ENCODE measurements around the gene HOXB3.
A peak's percentile ranks its signal among the peaks of the same experiment; 100 is the strongest.

Gene HOXB3

GRCh38 chr17:48558831-48559121 lies 31.3 kb downstream of the HOXB3 start:
- Histone ChIP-seq H3K36me3 (ENCODE audit: control insufficient read depth, insufficient read depth, low read length) (no peaks in the 10 kb centered on the region), H3K4me2 (ENCODE audit: low read length) (no peak overlapping the region), H4K5ac (ENCODE audit: low read length) (no peak overlapping the region), H3K79me2 (ENCODE audit: control insufficient read depth, insufficient read depth, low read length) (no peaks in the 10 kb centered on the region), H3K4me3 (ENCODE audit: low read length) (no peak overlapping the region), H3K23ac (ENCODE audit: low read length) (no peak overlapping the region), H4K8ac (ENCODE audit: low read depth, low read length) (no peak overlapping the region), H3K27ac (ENCODE audit: low read depth, low read length) (no peak overlapping the region), H3K18ac (ENCODE audit: low read length) (no peak overlapping the region), H3K4ac (ENCODE audit: low read depth, low read length) (no peak overlapping the region), H3K56ac (ENCODE audit: low read length) (no peak overlapping the region), H3K9ac (ENCODE audit: low read length) (no peak overlapping the region), H2BK15ac (replicated peaks; ENCODE audit: low read depth) (no peak overlapping the region), H3K27me3 (ENCODE audit: insufficient read depth, low read length, poor library complexity) (peaks cover 91% of the 10 kb centered on the region), H2BK5ac (ENCODE audit: low read length) (no peak overlapping the region), H2BK120ac (ENCODE audit: low read depth, low read length) (no peak overlapping the region), H3K4me1 (ENCODE audit: control insufficient read depth, low read depth, low read length) (no peaks in the 10 kb centered on the region), H2AK5ac (ENCODE audit: low read length) (no peak overlapping the region), H3K79me1 (ENCODE audit: low read length) (no peaks in the 10 kb centered on the region)
- no CpG with 5 or more reads among the region's 2 CpGs for WGBS (ENCODE audit: extremely low coverage, insufficient coverage, low lambda C conversion rate)
- no peak for DNase-seq

GRCh38 chr17:48558057-48558830 lies 31.8 kb downstream of the HOXB3 start:
- Histone ChIP-seq H2BK5ac (ENCODE audit: low read length) (no peak overlapping the region), H3K27me3 (ENCODE audit: insufficient read depth, low read length, poor library complexity) (peaks cover 88% of the 10 kb centered on the region), H3K36me3 (ENCODE audit: control insufficient read depth, insufficient read depth, low read length) (no peaks in the 10 kb centered on the region), H3K79me1 (ENCODE audit: low read length) (no peaks in the 10 kb centered on the region), H2AK5ac (ENCODE audit: low read length) (no peak overlapping the region), H3K4ac (ENCODE audit: low read depth, low read length) (no peak overlapping the region), H4K8ac (ENCODE audit: low read depth, low read length) (no peak overlapping the region), H4K5ac (ENCODE audit: low read length) (no peak overlapping the region), H2BK120ac (ENCODE audit: low read depth, low read length) (no peak overlapping the region), H3K79me2 (ENCODE audit: control insufficient read depth, insufficient read depth, low read length) (no peaks in the 10 kb centered on the region), H2BK15ac (replicated peaks; ENCODE audit: low read depth) (no peak overlapping the region), H3K4me3 (ENCODE audit: low read length) (no peak overlapping the region), H3K4me2 (ENCODE audit: low read length) (no peak overlapping the region), H3K27ac (ENCODE audit: low read depth, low read length) (no peak overlapping the region), H3K4me1 (ENCODE audit: control insufficient read depth, low read depth, low read length) (no peaks in the 10 kb centered on the region), H3K56ac (ENCODE audit: low read length) (no peak overlapping the region), H3K23ac (ENCODE audit: low read length) (no peak overlapping the region), H3K9ac (ENCODE audit: low read length) (no peak overlapping the region), H3K18ac (ENCODE audit: low read length) (no peak overlapping the region)
- WGBS (ENCODE audit: extremely low coverage, insufficient coverage, low lambda C conversion rate) = no CpG with 5 or more reads among the region's 13 CpGs
- DNase-seq = no peak

GRCh38 chr17:48556576-48557401 lies 33.3 kb downstream of the HOXB3 start:
- Histone ChIP-seq H3K4me3 (ENCODE audit: low read length) (no peak overlapping the region), H3K4me1 (ENCODE audit: control insufficient read depth, low read depth, low read length) (no peaks in the 10 kb centered on the region)

GRCh38 chr17:48556229-48556575 lies 33.8 kb downstream of the HOXB3 start:
- Histone ChIP-seq H4K5ac (ENCODE audit: low read length) (no peak overlapping the region), H2BK5ac (ENCODE audit: low read length) (no peak overlapping the region), H3K23ac (ENCODE audit: low read length) (no peak overlapping the region), H3K27ac (ENCODE audit: low read depth, low read length) (no peak overlapping the region), H2BK15ac (replicated peaks; ENCODE audit: low read depth) (no peak overlapping the region), H3K4me1 (ENCODE audit: control insufficient read depth, low read depth, low read length) (no peaks in the 10 kb centered on the region), H3K27me3 (ENCODE audit: insufficient read depth, low read length, poor library complexity) (peaks cover 85% of the 10 kb centered on the region), H3K4ac (ENCODE audit: low read depth, low read length) (no peak overlapping the region), H3K18ac (ENCODE audit: low read length) (no peak overlapping the region), H4K8ac (ENCODE audit: low read depth, low read length) (no peak overlapping the region), H3K36me3 (ENCODE audit: control insufficient read depth, insufficient read depth, low read length) (no peaks in the 10 kb centered on the region), H3K9ac (ENCODE audit: low read length) (no peak overlapping the region), H3K4me2 (ENCODE audit: low read length) (no peak overlapping the region), H3K56ac (ENCODE audit: low read length) (no peak overlapping the region), H3K4me3 (ENCODE audit: low read length) (no peak overlapping the region), H3K79me2 (ENCODE audit: control insufficient read depth, insufficient read depth, low read length) (no peaks in the 10 kb centered on the region), H3K79me1 (ENCODE audit: low read length) (no peaks in the 10 kb centered on the region), H2BK120ac (ENCODE audit: low read depth, low read length) (no peak overlapping the region), H2AK5ac (ENCODE audit: low read length) (no peak overlapping the region)
- no peak for DNase-seq
- WGBS (ENCODE audit: extremely low coverage, insufficient coverage, low lambda C conversion rate) = no CpG with 5 or more reads among the region's 5 CpGs

More at GRCh38 chr17:48556576-48557401, 33.3 kb downstream of the HOXB3 start:
- Histone ChIP-seq H3K79me2 (ENCODE audit: control insufficient read depth, insufficient read depth, low read length) (no peaks in the 10 kb centered on the region), H3K4me2 (ENCODE audit: low read length) (no peak overlapping the region), H4K8ac (ENCODE audit: low read depth, low read length) (no peak overlapping the region), H3K23ac (ENCODE audit: low read length) (no peak overlapping the region), H2AK5ac (ENCODE audit: low read length) (no peak overlapping the region), H3K18ac (ENCODE audit: low read length) (no peak overlapping the region), H3K27me3 (ENCODE audit: insufficient read depth, low read length, poor library complexity) (peaks cover 85% of the 10 kb centered on the region), H2BK5ac (ENCODE audit: low read length) (no peak overlapping the region), H2BK120ac (ENCODE audit: low read depth, low read length) (no peak overlapping the region), H3K56ac (ENCODE audit: low read length) (no peak overlapping the region), H2BK15ac (replicated peaks; ENCODE audit: low read depth) (no peak overlapping the region), H3K4ac (ENCODE audit: low read depth, low read length) (no peak overlapping the region), H3K36me3 (ENCODE audit: control insufficient read depth, insufficient read depth, low read length) (no peaks in the 10 kb centered on the region), H4K5ac (ENCODE audit: low read length) (no peak overlapping the region), H3K27ac (ENCODE audit: low read depth, low read length) (no peak overlapping the region), H3K9ac (ENCODE audit: low read length) (no peak overlapping the region), H3K79me1 (ENCODE audit: low read length) (no peaks in the 10 kb centered on the region)
- no peak for DNase-seq
- no CpG with 5 or more reads among the region's 7 CpGs for WGBS (ENCODE audit: extremely low coverage, insufficient coverage, low lambda C conversion rate)

- no peak overlapping the region for H3K9ac ChIP-seq (ENCODE audit: low read length)
- no peak overlapping the region for H3K23ac ChIP-seq (ENCODE audit: low read length)
- H3K4me1 ChIP-seq (ENCODE audit: control insufficient read depth, low read depth, low read length) = no peaks in the 10 kb centered on the region
- H3K56ac ChIP-seq (ENCODE audit: low read length) = no peak overlapping the region
- no peak overlapping the region for H3K4me3 ChIP-seq (ENCODE audit: low read length)
- WGBS (ENCODE audit: extremely low coverage, insufficient coverage, low lambda C conversion rate) = no CpG with 5 or more reads among the region's 36 CpGs
- no peak overlapping the region for H4K8ac ChIP-seq (ENCODE audit: low read depth, low read length)
- no peaks in the 10 kb centered on the region for H3K79me2 ChIP-seq (ENCODE audit: control insufficient read depth, insufficient read depth, low read length)
- H3K4ac ChIP-seq (ENCODE audit: low read depth, low read length) = no peak overlapping the region
- H3K4me2 ChIP-seq (ENCODE audit: low read length) = peak overlapping the region; percentile 14
- no peak overlapping the region for H2AK5ac ChIP-seq (ENCODE audit: low read length)
- H2BK5ac ChIP-seq (ENCODE audit: low read length) = no peak overlapping the region
- peak overlapping the region; percentile 22 for H3K18ac ChIP-seq (ENCODE audit: low read length)
- H3K36me3 ChIP-seq (ENCODE audit: control insufficient read depth, insufficient read depth, low read length) = no peaks in the 10 kb centered on the region
- no peak overlapping the region for H4K5ac ChIP-seq (ENCODE audit: low read length)
- no peak for DNase-seq
- no peaks in the 10 kb centered on the region for H3K79me1 ChIP-seq (ENCODE audit: low read length)
- no peak overlapping the region for H2BK15ac ChIP-seq (replicated peaks; ENCODE audit: low read depth)
- no peak overlapping the region for H3K27ac ChIP-seq (ENCODE audit: low read depth, low read length)
- peaks cover 84% of the 10 kb centered on the region for H3K27me3 ChIP-seq (ENCODE audit: insufficient read depth, low read length, poor library complexity)
- H2BK120ac ChIP-seq (ENCODE audit: low read depth, low read length) = no peak overlapping the region
Measured at GRCh38 chr17:48555258-48556228, 34.5 kb downstream of the HOXB3 start.
